ENCODE measurements around the gene SNRNP48.

SNRNP48 gene

DNA sequence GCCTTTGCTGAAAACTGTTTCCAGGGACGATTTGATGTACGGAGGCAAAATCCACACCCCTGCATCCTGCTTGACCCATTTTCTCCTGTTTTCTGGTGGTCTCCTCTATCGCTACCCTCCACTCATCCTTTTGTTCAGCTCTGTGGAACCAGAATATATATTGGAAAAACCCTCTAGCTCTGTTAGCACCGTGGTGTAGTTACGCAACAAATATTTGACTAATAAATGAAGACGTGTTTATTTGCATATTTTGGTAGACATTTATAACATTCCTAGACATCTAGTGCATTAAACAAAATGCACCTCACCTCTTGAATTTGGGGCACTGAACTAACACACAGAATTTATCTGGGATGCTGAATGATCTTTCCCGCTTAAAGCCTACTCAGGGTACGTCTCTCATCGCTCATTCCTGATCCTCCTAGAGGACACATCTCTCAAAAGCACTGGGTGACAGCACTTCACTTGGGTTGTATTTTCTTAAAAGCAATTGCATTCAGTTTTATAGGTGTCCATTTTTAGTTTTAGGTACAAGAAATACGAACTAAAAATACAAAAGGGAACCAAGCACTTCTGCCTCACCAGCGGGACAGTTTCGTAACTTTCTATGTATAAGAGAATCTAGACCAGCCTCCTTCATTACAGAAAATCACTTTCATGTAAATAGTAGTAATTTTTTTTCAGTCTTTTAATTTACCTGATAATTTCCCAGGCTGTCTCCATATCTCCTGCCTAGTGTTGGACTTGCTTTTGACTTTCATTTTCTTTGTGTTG is 59.2 kb downstream of the SNRNP48 start:
- H3K4me3 ChIP-seq (ENCODE audit: low read depth, low read length) = no peak overlapping the region
- ChIA-PET CTCF (interaction anchor here (1.3 kb wide), 1 partner anchor 11 kb away, joined by 3 read pairs; no protein-coding TSS in a partner anchor), POLR2A (no interaction called here)
- TF ChIP-seq, protein P1, sequence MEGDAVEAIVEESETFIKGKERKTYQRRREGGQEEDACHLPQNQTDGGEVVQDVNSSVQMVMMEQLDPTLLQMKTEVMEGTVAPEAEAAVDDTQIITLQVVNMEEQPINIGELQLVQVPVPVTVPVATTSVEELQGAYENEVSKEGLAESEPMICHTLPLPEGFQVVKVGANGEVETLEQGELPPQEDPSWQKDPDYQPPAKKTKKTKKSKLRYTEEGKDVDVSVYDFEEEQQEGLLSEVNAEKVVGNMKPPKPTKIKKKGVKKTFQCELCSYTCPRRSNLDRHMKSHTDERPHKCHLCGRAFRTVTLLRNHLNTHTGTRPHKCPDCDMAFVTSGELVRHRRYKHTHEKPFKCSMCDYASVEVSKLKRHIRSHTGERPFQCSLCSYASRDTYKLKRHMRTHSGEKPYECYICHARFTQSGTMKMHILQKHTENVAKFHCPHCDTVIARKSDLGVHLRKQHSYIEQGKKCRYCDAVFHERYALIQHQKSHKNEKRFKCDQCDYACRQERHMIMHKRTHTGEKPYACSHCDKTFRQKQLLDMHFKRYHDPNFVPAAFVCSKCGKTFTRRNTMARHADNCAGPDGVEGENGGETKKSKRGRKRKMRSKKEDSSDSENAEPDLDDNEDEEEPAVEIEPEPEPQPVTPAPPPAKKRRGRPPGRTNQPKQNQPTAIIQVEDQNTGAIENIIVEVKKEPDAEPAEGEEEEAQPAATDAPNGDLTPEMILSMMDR (IDR thresholded peaks at IDR 0.05; ENCODE audit: insufficient read depth, low read length, missing control alignments) = no peak
- DNase-seq (ENCODE audit: low read depth, low spot score) = no peak

DNA sequence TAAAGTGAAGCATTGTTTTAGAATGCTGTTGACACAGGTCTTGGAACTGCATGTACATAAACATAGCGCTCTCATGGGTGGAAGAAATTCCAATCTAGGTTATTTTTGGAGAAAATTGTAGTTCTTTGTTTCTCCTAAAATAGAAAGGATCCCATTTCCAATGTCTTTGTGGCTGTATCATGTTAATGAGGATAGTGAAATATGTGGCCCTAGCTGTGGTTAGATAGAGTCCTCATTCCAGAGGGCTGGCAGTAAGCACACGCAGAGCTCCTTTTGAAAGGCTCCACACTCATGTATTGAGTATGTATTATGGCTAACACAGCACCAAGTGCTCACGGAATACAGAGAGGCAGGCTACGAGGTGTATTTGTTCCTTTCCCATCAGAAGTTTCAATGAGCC is 60.9 kb downstream of the SNRNP48 start:
- TF ChIP-seq, protein P1 (IDR thresholded peaks at IDR 0.05; ENCODE audit: insufficient read depth, low read length, missing control alignments) = no peak
- CTCF ChIA-PET = interaction anchor here (0.5 to 2.4 kb wide), 3 partner anchors 9 to 70 kb away, joined by 3 to 9 read pairs (median 5); no protein-coding TSS in a partner anchor
- H3K4me3 ChIP-seq (ENCODE audit: low read depth, low read length) = no peak overlapping the region
- DNase-seq (ENCODE audit: low read depth, low spot score) = no peak
- POLR2A ChIA-PET = no interaction called here

DNA sequence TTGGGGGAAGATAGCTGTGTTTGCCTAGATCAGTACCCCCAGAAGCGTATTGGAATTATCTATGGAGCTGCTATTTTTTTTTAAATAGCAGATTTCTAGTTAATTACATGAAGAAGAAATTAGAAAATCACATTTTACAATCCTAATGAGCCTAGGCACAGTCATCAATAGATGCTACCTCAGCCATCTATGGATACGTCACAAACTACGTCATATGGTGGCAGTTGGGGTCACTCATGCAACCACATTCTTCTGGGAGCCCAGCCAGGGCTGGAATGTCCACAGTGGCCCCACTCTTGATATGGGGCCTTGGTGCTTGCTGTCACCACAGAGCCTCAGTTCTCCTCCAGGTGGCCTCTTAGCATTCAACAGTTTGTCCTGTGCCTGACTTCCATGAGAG is 63.0 kb downstream of the SNRNP48 start:
- TF ChIP-seq, protein P1 (IDR thresholded peaks at IDR 0.05; ENCODE audit: insufficient read depth, low read length, missing control alignments) = no peak
- POLR2A ChIA-PET = no interaction called here
- no peak for DNase-seq (ENCODE audit: low read depth, low spot score)
- CTCF ChIA-PET = interaction anchor here (2.4 kb wide), 1 partner anchor 11 kb away, joined by 9 read pairs; no protein-coding TSS in a partner anchor
- H3K4me3 ChIP-seq (ENCODE audit: low read depth, low read length) = no peak overlapping the region

DNA sequence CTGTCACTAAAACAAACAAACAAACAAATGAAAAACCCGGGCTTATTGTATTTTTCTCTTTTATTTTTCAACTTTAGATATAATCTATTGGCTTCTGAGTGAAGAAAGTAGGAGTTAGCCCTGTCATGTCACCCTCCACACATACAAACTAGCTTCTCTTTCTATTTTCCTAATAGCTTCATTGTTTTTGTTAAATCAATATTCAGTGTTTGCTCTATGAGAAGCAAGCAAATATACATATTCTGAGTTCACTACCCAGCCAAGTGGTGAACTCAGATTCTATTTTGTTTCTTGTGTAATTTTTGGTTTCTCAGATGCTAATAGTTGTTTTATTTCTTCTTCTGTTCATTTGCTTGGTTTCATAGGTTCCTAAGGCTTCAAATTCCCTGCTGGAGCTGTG is 66.4 kb downstream of the SNRNP48 start:
- CTCF ChIA-PET = interaction anchor here (0.7 to 0.9 kb wide), 2 partner anchors 9 to 12 kb away, joined by 3 read pairs; no protein-coding TSS in a partner anchor
- TF ChIP-seq, protein P1 (IDR thresholded peaks at IDR 0.05; ENCODE audit: insufficient read depth, low read length, missing control alignments) = no peak

DNA sequence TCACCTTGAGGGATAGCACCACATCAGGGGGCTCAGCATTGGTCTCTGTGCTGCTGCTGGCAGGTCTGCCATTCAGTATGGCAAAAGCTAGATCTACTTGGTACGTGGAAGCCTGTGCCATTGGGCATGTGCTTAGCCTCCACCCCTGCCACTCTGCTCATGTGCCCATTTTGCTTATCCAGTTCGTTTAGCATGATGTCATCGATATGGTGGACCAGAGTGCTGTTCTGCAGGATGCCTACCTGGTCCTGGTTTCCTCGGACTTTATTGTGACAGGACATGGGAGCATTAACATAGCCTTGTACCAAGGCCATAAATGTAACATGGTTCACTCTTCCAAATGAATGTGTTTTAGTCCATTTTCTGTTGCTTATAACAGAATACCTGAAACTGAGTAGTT is 68.5 kb downstream of the SNRNP48 start:
- TF ChIP-seq, protein P1 (IDR thresholded peaks at IDR 0.05; ENCODE audit: insufficient read depth, low read length, missing control alignments) = no peak
- POLR2A ChIA-PET = no interaction called here
- DNase-seq (ENCODE audit: low read depth, low spot score) = no peak
- CTCF ChIA-PET = no interaction called here
- no peak overlapping the region for H3K4me3 ChIP-seq (ENCODE audit: low read depth, low read length)

More for the DNA sequence above, 66.4 kb downstream of the SNRNP48 start:
- POLR2A ChIA-PET = no interaction called here
- H3K4me3 ChIP-seq (ENCODE audit: low read depth, low read length) = no peak overlapping the region
- DNase-seq (ENCODE audit: low read depth, low spot score) = no peak

DNA sequence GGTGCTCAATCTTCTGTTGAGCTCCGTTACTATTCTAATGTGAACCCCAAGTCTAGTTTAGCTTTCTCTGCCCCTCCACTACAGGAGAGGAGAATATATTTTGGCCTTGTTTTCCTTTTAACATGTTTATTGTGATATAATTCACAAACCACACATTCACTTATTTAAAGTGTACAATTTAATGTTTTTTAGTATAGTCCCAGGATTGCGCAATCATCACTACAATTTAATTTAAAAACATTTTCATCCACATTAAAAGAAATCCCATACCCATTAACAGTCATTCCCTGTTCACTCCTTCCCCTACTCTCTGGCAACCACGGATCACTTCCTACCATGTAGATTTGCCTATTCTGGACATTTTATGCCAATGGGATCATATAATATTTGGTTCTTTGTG is 71.4 kb downstream of the SNRNP48 start:
- H3K4me3 ChIP-seq (ENCODE audit: low read depth, low read length) = no peak overlapping the region
- ChIA-PET POLR2A (no interaction called here), CTCF (no interaction called here)
- TF ChIP-seq, protein P1 (IDR thresholded peaks at IDR 0.05; ENCODE audit: insufficient read depth, low read length, missing control alignments) = no peak
- DNase-seq (ENCODE audit: low read depth, low spot score) = no peak

Data from AG04449 (cell line).